IMR-90 (cell line): ENCODE data around the gene NFIX. TPM values are rescaled to one million over a fixed set of nuclear protein-coding genes. Genes with fewer than 3 reads are reported as not detected.

Experiments used
- ATAC-seq: fragments of 200-7000 bp; cut with Tn5 transposase; 2 replicates; pipeline ENCODE4 v1.9.1; 2020; ENCODE audit warnings: low read depth, mild to moderate bottlenecking, moderate library complexity
- Bru-seq: library from RNA; stranded (reverse); fragments of 400-500 nt; gene quantifications from one replicate; lab custom pipeline; 2021; lab: Mats Ljungman, UMichigan
- BruChase-seq, 2 experiments: library from RNA; stranded (reverse); fragments of 400-500 nt; gene quantifications; one replicate each; lab custom pipeline; 2021; lab: Mats Ljungman, UMichigan
- BruUV-seq: library from RNA; stranded (reverse); fragments of 400-500 nt; replicated peaks from 2 replicates; lab custom pipeline; 2021; lab: Mats Ljungman, UMichigan
- CTCF ChIA-PET: fragments of 300-600 bp; formaldehyde crosslinking; extraction: SDS; loops from one replicate; lab custom pipeline; 2021; ENCODE audit warnings: antibody characterized with exemption; lab: Yijun Ruan, JAX
- POLR2A ChIA-PET: fragments of 300-600 bp; sonication (Branson Sonifier 250); formaldehyde crosslinking; loops from one replicate; lab custom pipeline; 2022; ENCODE audit warnings: antibody characterized with exemption; ENCODE audit not compliant: unreplicated experiment; lab: Charles Lee
- DNase-seq: peaks from one replicate; pipeline ENCODE4 v3.0.0; 2013
- H2AFZ ChIP-seq: replicated peaks from 2 replicates; pipeline ENCODE3; 2013; ENCODE audit warnings: low read length, mild to moderate bottlenecking; ENCODE audit not compliant: poor library complexity
- H2AK5ac ChIP-seq: 2 replicates; pipeline ENCODE4 v1.6.1; 2013; ENCODE audit warnings: low read depth, low read length, inconsistent platforms
- H2AK9ac ChIP-seq: replicated peaks from 2 replicates; pipeline ENCODE3; 2013; ENCODE audit warnings: mild to moderate bottlenecking, low read depth, low read length, moderate library complexity; ENCODE audit not compliant: poor library complexity
- H2BK120ac ChIP-seq: 2 replicates; pipeline ENCODE4 v1.6.1; 2013; ENCODE audit warnings: low read depth, low read length, inconsistent platforms
- H2BK15ac ChIP-seq: 3 replicates; pipeline ENCODE4 v1.6.1; 2013; ENCODE audit warnings: low read depth, low read length, inconsistent platforms
- H2BK20ac ChIP-seq: 2 replicates; pipeline ENCODE4 v1.6.1; 2013; ENCODE audit warnings: low read depth, mild to moderate bottlenecking, inconsistent platforms, low read length, moderate library complexity
- H2BK5ac ChIP-seq: 2 replicates; pipeline ENCODE4 v1.6.1; 2013; ENCODE audit warnings: mild to moderate bottlenecking, low read depth, low read length, inconsistent platforms; ENCODE audit not compliant: poor library complexity, severe bottlenecking
- H3K14ac ChIP-seq: replicated peaks from 2 replicates; pipeline ENCODE4 v1.6.1; 2013; ENCODE audit warnings: low read depth, low read length, inconsistent platforms
- H3K18ac ChIP-seq: 2 replicates; pipeline ENCODE4 v1.6.1; 2013; ENCODE audit warnings: low read depth, low read length, control low read depth
- H3K23ac ChIP-seq: 2 replicates; pipeline ENCODE4 v1.6.1; 2013; ENCODE audit warnings: low read depth, low read length, inconsistent platforms
- H3K27ac ChIP-seq: 2 replicates; pipeline ENCODE4 v1.5.1; 2013; ENCODE audit warnings: mild to moderate bottlenecking, control low read depth, low read length; ENCODE audit not compliant: insufficient read depth
- H3K27me3 ChIP-seq: 2 replicates; pipeline ENCODE4 v1.6.1; 2013; ENCODE audit warnings: low read length; ENCODE audit not compliant: control insufficient read depth, insufficient read depth
- H3K36me3 ChIP-seq: 2 replicates; pipeline ENCODE4 v1.6.1; 2013; ENCODE audit warnings: low read length, mixed read lengths; ENCODE audit not compliant: control insufficient read depth, insufficient read depth
- H3K4ac ChIP-seq: 2 replicates; pipeline ENCODE4 v1.6.1; 2013; ENCODE audit warnings: low read depth, low read length, inconsistent platforms
- H3K4me1 ChIP-seq: 2 replicates; pipeline ENCODE4 v1.6.1; 2013; ENCODE audit warnings: low read length, mixed read lengths; ENCODE audit not compliant: control insufficient read depth, insufficient read depth
- H3K4me2 ChIP-seq: 2 replicates; pipeline ENCODE4 v1.6.1; 2013; ENCODE audit warnings: low read depth, mild to moderate bottlenecking, control low read depth, low read length, moderate library complexity
- H3K4me3 ChIP-seq: 2 replicates; pipeline ENCODE4 v1.5.1; 2013; ENCODE audit warnings: low read depth, mild to moderate bottlenecking, control low read depth, low read length, moderate library complexity; ENCODE audit not compliant: insufficient read depth
- H3K56ac ChIP-seq: 2 replicates; pipeline ENCODE4 v1.6.1; 2013; ENCODE audit warnings: low read length, inconsistent platforms; ENCODE audit not compliant: insufficient read depth; ENCODE audit errors: extremely low read depth
- H3K79me1 ChIP-seq, 2 experiments: 2 replicates each; pipeline ENCODE4 v1.6.1; 2013; ENCODE audit warnings: low read length in 2 of 2, inconsistent platforms in 1 of 2, low read depth in 1 of 2
- H3K9ac ChIP-seq: 2 replicates; pipeline ENCODE4 v1.6.1; 2013; ENCODE audit warnings: low read depth, low read length, control low read depth
- H3K9me1 ChIP-seq: 2 replicates; pipeline ENCODE4 v1.6.1; 2013; ENCODE audit warnings: low read length, inconsistent platforms; ENCODE audit not compliant: insufficient read depth
- H3K9me3 ChIP-seq: 2 replicates; pipeline ENCODE4 v1.6.1; 2013; ENCODE audit warnings: low read length; ENCODE audit not compliant: control insufficient read depth, insufficient read depth
- H4K20me1 ChIP-seq: 2 replicates; pipeline ENCODE4 v1.6.1; 2013; ENCODE audit warnings: low read length, inconsistent platforms; ENCODE audit not compliant: insufficient read depth
- H4K5ac ChIP-seq: 2 replicates; pipeline ENCODE4 v1.6.1; 2013; ENCODE audit warnings: mild to moderate bottlenecking, low read depth, low read length, control low read depth
- H4K8ac ChIP-seq, 2 experiments: 2 replicates each; pipeline ENCODE4 v1.6.1; 2013; ENCODE audit warnings: low read depth in 2 of 2, low read length in 2 of 2, control low read depth in 1 of 2, inconsistent platforms in 1 of 2
- H4K91ac ChIP-seq: 2 replicates; pipeline ENCODE4 v1.6.1; 2013; ENCODE audit warnings: low read depth, low read length, inconsistent platforms; ENCODE audit not compliant: insufficient read depth
- CEBPB ChIP-seq: IDR thresholded peaks from 2 replicates; pipeline ENCODE4 v1.6.1; 2012; ENCODE audit warnings: low read depth, low read length, improper control_type of control experiment
- FOS ChIP-seq: fragments of 150-350 bp; IDR thresholded peaks from 2 replicates; pipeline ENCODE4 v1.6.1; 2016; ENCODE audit warnings: low read depth, low read length
- MAZ ChIP-seq: IDR thresholded peaks from 2 replicates; pipeline ENCODE4 v1.6.1; 2012; ENCODE audit warnings: low read depth, mild to moderate bottlenecking, low read length, improper control_type of control experiment, moderate library complexity, borderline replicate concordance
- MXI1 ChIP-seq: IDR thresholded peaks from 2 replicates; pipeline ENCODE4 v1.6.1; 2012; ENCODE audit warnings: low read depth, mild to moderate bottlenecking, low read length, moderate library complexity, borderline replicate concordance
- NFE2L2 ChIP-seq: fragments of 150-350 bp; IDR thresholded peaks from 2 replicates; pipeline ENCODE4 v1.6.1; 2016; ENCODE audit warnings: low read depth, mild to moderate bottlenecking, low read length
- POLR2A ChIP-seq: IDR thresholded peaks from 2 replicates; pipeline ENCODE4 v1.6.1; 2012; ENCODE audit warnings: mild to moderate bottlenecking, low read depth, low read length
- RCOR1 ChIP-seq: IDR thresholded peaks from 2 replicates; pipeline ENCODE4 v1.6.1; 2012; ENCODE audit warnings: mild to moderate bottlenecking, low read length, improper control_type of control experiment; ENCODE audit not compliant: insufficient replicate concordance
- RFX5 ChIP-seq: IDR thresholded peaks from 2 replicates; pipeline ENCODE4 v1.8.0; 2012; ENCODE audit warnings: low read depth, mild to moderate bottlenecking, low read length, moderate library complexity
- WGBS, 2 experiments: methylation state at CpG; one replicate each; pipeline versions ENCODE4 v1.1.5 to v1.1.7; 2013; ENCODE audit warnings: missing lambda C conversion rate in 2 of 2; ENCODE audit not compliant: insufficient read length in 1 of 2; ENCODE audit errors: extremely low coverage in 2 of 2; 5-methylcytosine and 5-hydroxymethylcytosine counted together
- dilution Hi-C: fragments of 300-500 bp; cut with HindIII; formaldehyde crosslinking; loops from one replicate; pipeline ENCODE4 v1.14.3; 2018; ENCODE audit warnings: low sequenced_read_pairs; ENCODE audit not compliant: unreplicated experiment
- in situ Hi-C: fragments of 300-500 bp; cut with MboI; formaldehyde crosslinking; loops from 3 replicates; pipeline ENCODE4 v1.14.3; 2019; ENCODE audit warnings: low sequenced_read_pairs, inconsistent platforms, mixed read lengths
- intact Hi-C: fragments of 100-400 bp; cut with micrococcal nuclease; formaldehyde crosslinking; loops from 2 replicates; pipeline ENCODE4 v1.10.0; 2022
- long read RNA-seq: library from polyadenylated mRNA; unstranded; transcript quantifications from one replicate; pipeline ENCODE4 v2.0.0, GENCODE V29; 2021; ENCODE audit not compliant: unreplicated experiment
- polyA plus RNA-seq, 3 experiments: library from polyadenylated mRNA; depleted of rRNA; stranded (reverse); fragments of >200 nt; gene quantifications; 2 replicates each; pipeline ENCODE4 v1.2.3, GENCODE V29; 2012; ENCODE audit warnings: low replicate concordance in 1 of 3
- total RNA-seq: library from RNA; depleted of rRNA; stranded (reverse); fragments of >200 nt; gene quantifications from 2 replicates; pipeline ENCODE4 v1.2.3, GENCODE V29; 2012; rRNA removed
- TF ChIP-seq, protein P1 (sequence below): fragments of 150-350 bp; IDR thresholded peaks from 2 replicates; pipeline ENCODE4 v1.6.1; 2016; ENCODE audit warnings: low read depth, mild to moderate bottlenecking, low read length, moderate library complexity, borderline replicate concordance
- TF ChIP-seq, protein P2 (sequence below): conservative IDR thresholded peaks from 2 replicates; pipeline ENCODE4 v1.5.1; 2012; ENCODE audit warnings: mild to moderate bottlenecking, low read depth, low read length, improper control_type of control experiment

Gene NFIX
- total RNA-seq (10.0 and 10.2 TPM in 2 replicates), polyA plus RNA-seq (2012; rRNA removed) (46.9 and 47.7 TPM in 2 replicates), Bru-seq, nascent RNA (percentile 83 among the genes with signal in this experiment), BruChase-seq, experiment 1, labeled RNA remaining after a 6-hour chase (percentile 88 among the genes with signal in this experiment), BruChase-seq, experiment 2, labeled RNA remaining after a 2-hour chase (percentile 88 among the genes with signal in this experiment)
- 34.3 and 53.4 TPM in 2 replicates for polyA plus RNA-seq (2012; cell fraction: cytosol; rRNA removed)
- polyA plus RNA-seq (2012; cell fraction: nucleus; rRNA removed; ENCODE audit: low replicate concordance), result 34.8 and 48.3 TPM in 2 replicates
- long read RNA-seq, partial matches to known transcripts, result 2 of 37 reads
- long read RNA-seq, other reads (novel, unspliced or antisense), result 31 of 37 reads

DNA sequence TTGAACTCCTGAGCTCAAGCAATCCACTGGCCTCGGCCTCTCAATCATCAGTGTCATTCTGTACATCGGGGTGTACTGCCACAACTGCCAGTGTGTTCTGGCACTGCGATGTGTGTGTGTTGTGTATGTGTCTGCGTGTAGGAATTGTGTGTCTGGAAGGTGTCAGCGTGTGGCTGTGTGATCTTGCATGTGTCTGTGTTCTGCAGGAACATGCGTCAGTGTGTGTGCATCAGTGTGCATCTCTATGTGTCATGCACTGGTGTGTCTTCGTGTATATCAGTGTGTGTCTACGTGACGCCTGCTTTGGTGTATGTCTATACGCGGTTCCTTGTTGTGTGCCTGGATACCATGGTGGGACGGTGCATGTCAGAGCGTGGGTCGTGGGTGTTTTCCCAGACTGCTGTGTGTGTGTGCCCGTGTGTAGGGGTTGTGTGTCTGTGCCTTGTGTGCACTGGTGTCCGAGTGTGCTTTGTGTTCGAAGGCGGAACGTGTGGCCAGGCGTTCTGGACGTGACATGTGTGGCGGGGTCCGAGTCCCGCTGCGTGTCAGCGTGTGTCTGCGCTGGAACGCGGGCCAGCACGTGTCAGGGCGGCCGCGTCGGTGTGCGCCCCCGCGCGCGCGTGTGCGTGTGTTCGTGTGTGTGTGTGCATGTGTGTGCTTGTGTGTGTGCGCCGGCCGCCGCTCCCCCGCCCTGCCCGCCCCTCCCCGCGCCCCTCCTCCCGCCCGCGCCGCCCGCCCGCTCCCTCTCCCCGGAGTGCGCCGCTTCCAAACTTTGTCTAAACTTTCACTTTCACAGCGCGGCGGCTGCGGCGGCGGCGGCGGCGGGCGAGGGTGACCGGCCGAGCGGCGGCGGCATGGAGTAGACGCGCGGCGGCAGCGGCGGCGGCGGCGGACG is at the start of gene NFIX:
TSS of gene NFIX (plus strand) at position 775 of the 895 bp plus-strand sequence. CDS start 363 bp downstream, outside the sequence.
- peaks cover 13% of the 10 kb centered on the region for H3K4me1 ChIP-seq
- peak within 1 kb of the TSS; percentile 96 for H2AK5ac ChIP-seq
- peak within 1 kb of the TSS; percentile 76 for H3K4me2 ChIP-seq
- H3K9me1 ChIP-seq, result peaks cover 11% of the 10 kb centered on the region
- H3K9ac ChIP-seq, result peak within 1 kb of the TSS; percentile 78
- H2BK5ac ChIP-seq, result peak within 1 kb of the TSS; percentile 79
- H3K14ac ChIP-seq, result peak within 1 kb of the TSS; percentile 85
- peak within 1 kb of the TSS; percentile 99 for H2AK9ac ChIP-seq
- peak within 1 kb of the TSS; percentile 30; the same call in 1 of the 2 replicates for H2BK20ac ChIP-seq
- peak within 1 kb of the TSS; percentile 48 to 75; a peak in 2 of 4 replicates for H4K8ac ChIP-seq
- WGBS, 2 experiments, result 30% methylated on average over 29 of the region's 84 CpGs; no CpG with 5 or more reads in 1 of the 2 experiments
- H3K4me3 ChIP-seq, result peak within 1 kb of the TSS; percentile 93
- peak within 1 kb of the TSS; percentile 76 for H3K27ac ChIP-seq
- H3K27me3 ChIP-seq, result no peaks in the 10 kb centered on the region
- peaks cover 13% of the 10 kb centered on the region for H3K36me3 ChIP-seq
- peak within 1 kb of the TSS; percentile 47 for H3K18ac ChIP-seq
- in situ Hi-C loops, result loop anchor here (25.0 kb wide), 1 partner anchor 742 kb away; a partner anchor contains a TSS
- no peaks in the 10 kb centered on the region for H3K9me3 ChIP-seq
- intact Hi-C loops, result loop anchor here (5.0 kb wide), 1 partner anchor 67 kb away; no protein-coding TSS in a partner anchor
- ChIA-PET CTCF (interaction anchor here (0.8 to 3.3 kb wide), 2 partner anchors 66 to 99 kb away, joined by 3 to 10 read pairs; no protein-coding TSS in a partner anchor), POLR2A (no interaction called here)
- peak within 1 kb of the TSS; percentile 67 for H4K5ac ChIP-seq
- H3K23ac ChIP-seq, result peak within 1 kb of the TSS; percentile 89
- H2AFZ ChIP-seq, result peak within 1 kb of the TSS; percentile 99
- H2BK120ac ChIP-seq, result peak within 1 kb of the TSS; percentile 37
- H3K79me1 ChIP-seq, result peaks cover 16 to 39% of the 10 kb centered on the region in 2 experiments
- dilution Hi-C loops, result no loop called here
- H2BK15ac ChIP-seq, result peak within 1 kb of the TSS; percentile 87; the same call in 2 of the 3 replicates
- peaks cover 22% of the 10 kb centered on the region for H4K20me1 ChIP-seq
- H4K91ac ChIP-seq, result peak within 1 kb of the TSS; percentile 79
- ATAC-seq (peak; percentile 74), DNase-seq (peak; percentile 39)
- BruUV-seq, result no TSS peak
- peak within 1 kb of the TSS; percentile 81 for H3K4ac ChIP-seq
- 0 out of 2 replicates have a peak within 1 kb of the TSS, but pooled peaks have one; percentile 4 for H3K56ac ChIP-seq
- TF ChIP-seq CEBPB (no peak), NFE2L2 (no peak), POLR2A (no peak), RFX5 (no peak), MXI1 (peak; percentile 85; the same call in 1 of the 2 replicates), FOS (no peak), MAZ (no peak), RCOR1 (no peak)
- TF ChIP-seq, protein P1, sequence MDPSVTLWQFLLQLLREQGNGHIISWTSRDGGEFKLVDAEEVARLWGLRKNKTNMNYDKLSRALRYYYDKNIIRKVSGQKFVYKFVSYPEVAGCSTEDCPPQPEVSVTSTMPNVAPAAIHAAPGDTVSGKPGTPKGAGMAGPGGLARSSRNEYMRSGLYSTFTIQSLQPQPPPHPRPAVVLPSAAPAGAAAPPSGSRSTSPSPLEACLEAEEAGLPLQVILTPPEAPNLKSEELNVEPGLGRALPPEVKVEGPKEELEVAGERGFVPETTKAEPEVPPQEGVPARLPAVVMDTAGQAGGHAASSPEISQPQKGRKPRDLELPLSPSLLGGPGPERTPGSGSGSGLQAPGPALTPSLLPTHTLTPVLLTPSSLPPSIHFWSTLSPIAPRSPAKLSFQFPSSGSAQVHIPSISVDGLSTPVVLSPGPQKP, result no peak
- TF ChIP-seq, protein P2, sequence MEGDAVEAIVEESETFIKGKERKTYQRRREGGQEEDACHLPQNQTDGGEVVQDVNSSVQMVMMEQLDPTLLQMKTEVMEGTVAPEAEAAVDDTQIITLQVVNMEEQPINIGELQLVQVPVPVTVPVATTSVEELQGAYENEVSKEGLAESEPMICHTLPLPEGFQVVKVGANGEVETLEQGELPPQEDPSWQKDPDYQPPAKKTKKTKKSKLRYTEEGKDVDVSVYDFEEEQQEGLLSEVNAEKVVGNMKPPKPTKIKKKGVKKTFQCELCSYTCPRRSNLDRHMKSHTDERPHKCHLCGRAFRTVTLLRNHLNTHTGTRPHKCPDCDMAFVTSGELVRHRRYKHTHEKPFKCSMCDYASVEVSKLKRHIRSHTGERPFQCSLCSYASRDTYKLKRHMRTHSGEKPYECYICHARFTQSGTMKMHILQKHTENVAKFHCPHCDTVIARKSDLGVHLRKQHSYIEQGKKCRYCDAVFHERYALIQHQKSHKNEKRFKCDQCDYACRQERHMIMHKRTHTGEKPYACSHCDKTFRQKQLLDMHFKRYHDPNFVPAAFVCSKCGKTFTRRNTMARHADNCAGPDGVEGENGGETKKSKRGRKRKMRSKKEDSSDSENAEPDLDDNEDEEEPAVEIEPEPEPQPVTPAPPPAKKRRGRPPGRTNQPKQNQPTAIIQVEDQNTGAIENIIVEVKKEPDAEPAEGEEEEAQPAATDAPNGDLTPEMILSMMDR, result no peak
